ENCODE results near the gene MED23.

The MED23 gene, protein sequence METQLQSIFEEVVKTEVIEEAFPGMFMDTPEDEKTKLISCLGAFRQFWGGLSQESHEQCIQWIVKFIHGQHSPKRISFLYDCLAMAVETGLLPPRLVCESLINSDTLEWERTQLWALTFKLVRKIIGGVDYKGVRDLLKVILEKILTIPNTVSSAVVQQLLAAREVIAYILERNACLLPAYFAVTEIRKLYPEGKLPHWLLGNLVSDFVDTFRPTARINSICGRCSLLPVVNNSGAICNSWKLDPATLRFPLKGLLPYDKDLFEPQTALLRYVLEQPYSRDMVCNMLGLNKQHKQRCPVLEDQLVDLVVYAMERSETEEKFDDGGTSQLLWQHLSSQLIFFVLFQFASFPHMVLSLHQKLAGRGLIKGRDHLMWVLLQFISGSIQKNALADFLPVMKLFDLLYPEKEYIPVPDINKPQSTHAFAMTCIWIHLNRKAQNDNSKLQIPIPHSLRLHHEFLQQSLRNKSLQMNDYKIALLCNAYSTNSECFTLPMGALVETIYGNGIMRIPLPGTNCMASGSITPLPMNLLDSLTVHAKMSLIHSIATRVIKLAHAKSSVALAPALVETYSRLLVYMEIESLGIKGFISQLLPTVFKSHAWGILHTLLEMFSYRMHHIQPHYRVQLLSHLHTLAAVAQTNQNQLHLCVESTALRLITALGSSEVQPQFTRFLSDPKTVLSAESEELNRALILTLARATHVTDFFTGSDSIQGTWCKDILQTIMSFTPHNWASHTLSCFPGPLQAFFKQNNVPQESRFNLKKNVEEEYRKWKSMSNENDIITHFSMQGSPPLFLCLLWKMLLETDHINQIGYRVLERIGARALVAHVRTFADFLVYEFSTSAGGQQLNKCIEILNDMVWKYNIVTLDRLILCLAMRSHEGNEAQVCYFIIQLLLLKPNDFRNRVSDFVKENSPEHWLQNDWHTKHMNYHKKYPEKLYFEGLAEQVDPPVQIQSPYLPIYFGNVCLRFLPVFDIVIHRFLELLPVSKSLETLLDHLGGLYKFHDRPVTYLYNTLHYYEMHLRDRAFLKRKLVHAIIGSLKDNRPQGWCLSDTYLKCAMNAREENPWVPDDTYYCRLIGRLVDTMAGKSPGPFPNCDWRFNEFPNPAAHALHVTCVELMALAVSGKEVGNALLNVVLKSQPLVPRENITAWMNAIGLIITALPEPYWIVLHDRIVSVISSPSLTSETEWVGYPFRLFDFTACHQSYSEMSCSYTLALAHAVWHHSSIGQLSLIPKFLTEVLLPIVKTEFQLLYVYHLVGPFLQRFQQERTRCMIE (N-terminal part only)

DNA sequence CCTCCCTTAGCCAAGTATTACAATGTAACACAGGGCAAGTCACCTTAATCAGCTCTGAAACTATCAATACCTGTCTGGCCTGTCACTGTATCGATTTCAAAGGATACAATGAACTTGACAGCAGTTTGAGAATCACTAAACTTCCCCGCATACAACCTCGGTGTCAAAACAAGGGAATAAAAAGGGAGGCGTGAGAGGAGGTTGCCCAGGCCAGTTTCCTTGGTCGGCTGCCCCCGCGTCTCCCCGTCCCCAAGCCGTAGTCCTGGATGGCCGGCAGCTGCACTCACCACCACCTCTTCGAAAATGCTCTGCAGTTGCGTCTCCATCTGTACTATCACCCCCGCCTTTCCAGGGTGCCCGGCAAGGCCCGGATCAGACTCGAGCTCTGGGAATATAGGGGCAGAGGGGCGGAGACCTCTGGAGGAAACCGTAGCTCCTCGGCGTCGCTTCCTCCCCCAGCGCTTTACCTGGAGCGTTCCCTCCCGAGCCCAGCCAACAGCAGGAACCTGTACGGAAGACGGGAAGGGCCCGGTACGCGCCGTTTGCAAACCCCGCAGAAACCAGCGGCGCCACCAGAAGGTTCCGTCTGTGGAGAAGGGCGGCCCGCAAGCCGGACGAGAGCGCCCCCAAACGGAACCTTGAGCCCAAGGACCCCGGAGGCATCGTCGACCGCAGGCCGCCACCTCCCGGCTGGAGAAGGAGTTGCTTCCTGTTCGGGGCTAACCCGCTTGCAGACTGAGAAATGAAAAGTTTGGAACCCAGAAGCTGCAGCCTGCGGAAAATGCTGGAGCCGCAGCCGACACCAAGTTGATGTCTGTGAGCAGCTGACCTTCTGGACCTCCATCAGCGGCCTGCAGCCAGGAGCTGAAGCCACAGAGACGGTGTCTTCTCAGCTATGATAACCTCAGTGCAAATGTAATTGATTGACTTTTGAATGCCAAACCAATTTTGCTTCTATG lies at the start of gene MED23:
Gene MED23 (minus strand): TSS at position 519 of the 959 bp plus-strand sequence. CDS start 193 bp downstream, at position 326.
- Histone ChIP-seq H3K36me3 (ENCODE audit: control insufficient read depth, insufficient read depth, low read length) (peaks cover 26% of the 10 kb centered on the region), H3K4me1 (ENCODE audit: control insufficient read depth, insufficient read depth, low read length) (peaks cover 8% of the 10 kb centered on the region; the same call in 1 of the 2 replicates), H3K9me3 (ENCODE audit: control insufficient read depth, insufficient read depth, low read depth, low read length) (no peaks in the 10 kb centered on the region), H3K9ac (ENCODE audit: low read length) (peak within 1 kb of the TSS; percentile 79), H3K27ac (ENCODE audit: low read depth, low read length) (peak within 1 kb of the TSS; percentile 11; the same call in 1 of the 2 replicates), H3K27me3 (ENCODE audit: control insufficient read depth, insufficient read depth, low read length) (peaks cover 3% of the 10 kb centered on the region; the same call in 1 of the 2 replicates), H3K4me3 (ENCODE audit: low read depth, low read length) (peak within 1 kb of the TSS; percentile 89)

- H3K9me3 ChIP-seq (ENCODE audit: control insufficient read depth, insufficient read depth, low read depth, low read length) = no peaks in the 10 kb centered on the region
- peaks cover 3% of the 10 kb centered on the region; the same call in 1 of the 2 replicates for H3K4me1 ChIP-seq (ENCODE audit: control insufficient read depth, insufficient read depth, low read length)
- H3K27me3 ChIP-seq (ENCODE audit: control insufficient read depth, insufficient read depth, low read length) = no peaks in the 10 kb centered on the region
- H3K36me3 ChIP-seq (ENCODE audit: control insufficient read depth, insufficient read depth, low read length) = no peaks in the 10 kb centered on the region
- no peak overlapping the region for H3K4me3 ChIP-seq (ENCODE audit: low read depth, low read length)
- H3K27ac ChIP-seq (ENCODE audit: low read depth, low read length) = no peak overlapping the region
- no peak overlapping the region for H3K9ac ChIP-seq (ENCODE audit: low read length)
Observed at GRCh38 chr6:131673184-131673583, 45.1 kb upstream of the MED23 start.

- Histone ChIP-seq H3K27me3 (ENCODE audit: control insufficient read depth, insufficient read depth, low read length) (peaks cover 6% of the 10 kb centered on the region; the same call in 1 of the 2 replicates), H3K9me3 (ENCODE audit: control insufficient read depth, insufficient read depth, low read depth, low read length) (no peaks in the 10 kb centered on the region), H3K36me3 (ENCODE audit: control insufficient read depth, insufficient read depth, low read length) (no peaks in the 10 kb centered on the region), H3K27ac (ENCODE audit: low read depth, low read length) (no peak overlapping the region), H3K4me1 (ENCODE audit: control insufficient read depth, insufficient read depth, low read length) (no peaks in the 10 kb centered on the region), H3K9ac (ENCODE audit: low read length) (no peak overlapping the region), H3K4me3 (ENCODE audit: low read depth, low read length) (no peak overlapping the region)
Observed at GRCh38 chr6:131669891-131670290, 41.8 kb upstream of the MED23 start.

DNA sequence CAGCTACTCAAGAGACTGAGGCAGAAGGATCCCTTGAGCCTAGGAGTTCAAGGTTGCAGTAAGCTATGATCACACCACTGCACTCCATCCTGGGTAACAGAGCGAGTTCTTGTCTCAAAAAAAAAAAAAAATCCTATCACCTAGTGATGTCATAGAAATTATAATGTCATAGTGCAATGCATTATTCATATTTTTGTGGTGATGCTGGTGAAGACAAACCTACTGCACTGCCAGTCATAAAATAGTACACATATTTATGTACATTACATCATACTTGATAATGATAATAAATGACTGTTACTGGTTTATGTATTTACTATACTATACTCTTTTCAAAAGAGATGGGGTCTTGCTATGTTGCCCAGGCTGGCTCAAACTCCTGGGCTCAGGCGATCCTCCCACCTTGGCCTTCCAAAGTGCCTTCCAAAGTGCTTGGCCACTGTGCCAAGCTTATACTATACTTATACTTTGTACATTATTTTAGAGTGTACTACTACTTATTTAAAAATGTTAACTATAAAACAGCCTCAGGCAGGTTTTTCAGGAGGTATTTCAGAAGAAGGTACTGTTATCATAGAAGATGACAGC lies 35.6 kb upstream of the MED23 start:
- Histone ChIP-seq H3K4me1 (ENCODE audit: control insufficient read depth, insufficient read depth, low read length) (peaks cover 5% of the 10 kb centered on the region), H3K27me3 (ENCODE audit: control insufficient read depth, insufficient read depth, low read length) (peaks cover 6% of the 10 kb centered on the region; the same call in 1 of the 2 replicates), H3K9ac (ENCODE audit: low read length) (no peak overlapping the region), H3K27ac (ENCODE audit: low read depth, low read length) (no peak overlapping the region), H3K4me3 (ENCODE audit: low read depth, low read length) (no peak overlapping the region), H3K36me3 (ENCODE audit: control insufficient read depth, insufficient read depth, low read length) (no peaks in the 10 kb centered on the region), H3K9me3 (ENCODE audit: control insufficient read depth, insufficient read depth, low read depth, low read length) (no peaks in the 10 kb centered on the region)

DNA sequence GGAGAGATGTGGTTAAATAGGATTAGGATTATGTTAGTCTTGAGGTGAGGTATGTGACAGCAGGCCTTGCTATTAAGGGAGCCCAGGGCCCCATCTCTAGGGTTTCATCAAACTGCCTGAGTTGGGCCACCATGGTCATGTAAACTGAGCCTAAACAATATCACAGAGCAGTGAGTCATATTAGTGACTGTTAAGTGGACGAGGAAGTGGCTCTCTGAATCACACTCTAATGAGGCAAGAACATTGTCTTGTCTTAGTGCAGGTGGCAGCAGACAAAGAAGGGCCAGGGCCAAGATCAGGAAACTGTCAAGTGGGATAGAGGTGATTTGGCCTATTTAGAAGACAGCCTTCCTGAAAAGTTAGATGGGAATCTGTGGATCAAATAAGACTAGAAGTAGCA lies 32.2 kb upstream of the MED23 start:
- Histone ChIP-seq H3K4me1 (ENCODE audit: control insufficient read depth, insufficient read depth, low read length) (peaks cover 5% of the 10 kb centered on the region), H3K36me3 (ENCODE audit: control insufficient read depth, insufficient read depth, low read length) (no peaks in the 10 kb centered on the region), H3K27me3 (ENCODE audit: control insufficient read depth, insufficient read depth, low read length) (no peaks in the 10 kb centered on the region), H3K9me3 (ENCODE audit: control insufficient read depth, insufficient read depth, low read depth, low read length) (no peaks in the 10 kb centered on the region), H3K4me3 (ENCODE audit: low read depth, low read length) (no peak overlapping the region), H3K9ac (ENCODE audit: low read length) (no peak overlapping the region), H3K27ac (ENCODE audit: low read depth, low read length) (no peak overlapping the region)

- Histone ChIP-seq H3K4me3 (ENCODE audit: low read depth, low read length) (no peak overlapping the region), H3K36me3 (ENCODE audit: control insufficient read depth, insufficient read depth, low read length) (no peaks in the 10 kb centered on the region), H3K9me3 (ENCODE audit: control insufficient read depth, insufficient read depth, low read depth, low read length) (no peaks in the 10 kb centered on the region), H3K4me1 (ENCODE audit: control insufficient read depth, insufficient read depth, low read length) (peaks cover 5% of the 10 kb centered on the region), H3K27ac (ENCODE audit: low read depth, low read length) (no peak overlapping the region), H3K9ac (ENCODE audit: low read length) (no peak overlapping the region), H3K27me3 (ENCODE audit: control insufficient read depth, insufficient read depth, low read length) (no peaks in the 10 kb centered on the region)
Observed at GRCh38 chr6:131658287-131658686, 30.2 kb upstream of the MED23 start.

DNA sequence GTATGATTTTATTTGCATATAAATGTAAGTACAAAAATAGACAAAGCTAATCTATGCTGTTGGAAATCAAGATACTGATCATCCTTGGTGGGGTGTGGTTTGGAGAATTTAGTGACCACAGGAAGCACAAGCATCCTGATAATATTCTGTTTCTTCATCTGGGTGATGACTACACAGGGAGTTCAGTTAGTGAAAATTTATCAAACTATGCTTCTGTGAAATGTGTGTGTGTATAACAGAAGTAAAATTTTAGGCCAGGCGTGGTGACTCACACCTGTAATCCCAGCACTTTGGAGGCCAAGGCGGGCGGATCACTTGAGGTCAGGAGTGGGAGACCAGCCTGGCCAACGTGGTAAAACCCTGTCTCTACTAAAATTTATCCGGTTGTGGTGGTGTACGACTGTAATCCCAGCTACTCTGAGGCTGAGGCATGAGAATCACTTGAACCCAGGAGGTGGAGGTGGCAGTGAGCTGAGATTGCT lies 29.6 kb upstream of the MED23 start:
- Histone ChIP-seq H3K9ac (ENCODE audit: low read length) (no peak overlapping the region), H3K9me3 (ENCODE audit: control insufficient read depth, insufficient read depth, low read depth, low read length) (no peaks in the 10 kb centered on the region), H3K27ac (ENCODE audit: low read depth, low read length) (no peak overlapping the region), H3K4me1 (ENCODE audit: control insufficient read depth, insufficient read depth, low read length) (peaks cover 5% of the 10 kb centered on the region), H3K4me3 (ENCODE audit: low read depth, low read length) (no peak overlapping the region), H3K27me3 (ENCODE audit: control insufficient read depth, insufficient read depth, low read length) (no peaks in the 10 kb centered on the region), H3K36me3 (ENCODE audit: control insufficient read depth, insufficient read depth, low read length) (no peaks in the 10 kb centered on the region)

- no peak overlapping the region for H3K27ac ChIP-seq (ENCODE audit: low read depth, low read length)
- no peak overlapping the region for H3K9ac ChIP-seq (ENCODE audit: low read length)
Observed at GRCh38 chr6:131657222-131657621, 29.2 kb upstream of the MED23 start.

DNA sequence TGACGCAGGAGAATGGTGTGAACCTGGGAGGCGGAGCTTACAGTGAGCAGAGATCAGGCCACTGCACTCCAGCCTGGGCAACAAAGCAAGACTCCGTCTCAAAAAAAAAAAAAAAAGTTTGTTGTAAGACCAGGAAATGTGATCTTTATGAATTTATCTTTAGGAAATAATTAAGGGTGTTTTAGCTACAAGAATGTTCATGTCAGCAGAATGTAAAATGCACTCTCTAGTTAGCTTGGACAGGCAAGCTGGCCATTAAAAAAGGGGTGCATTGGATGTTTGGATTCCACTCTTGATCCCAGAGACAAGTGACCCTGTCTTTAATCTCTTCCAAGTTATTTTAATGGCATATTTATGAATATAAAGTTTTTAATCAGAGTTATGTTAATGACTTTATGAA lies 28.6 kb upstream of the MED23 start:
- Histone ChIP-seq H3K27me3 (ENCODE audit: control insufficient read depth, insufficient read depth, low read length) (no peaks in the 10 kb centered on the region), H3K9me3 (ENCODE audit: control insufficient read depth, insufficient read depth, low read depth, low read length) (no peaks in the 10 kb centered on the region), H3K27ac (ENCODE audit: low read depth, low read length) (no peak overlapping the region), H3K9ac (ENCODE audit: low read length) (no peak overlapping the region), H3K4me3 (ENCODE audit: low read depth, low read length) (no peak overlapping the region), H3K36me3 (ENCODE audit: control insufficient read depth, insufficient read depth, low read length) (no peaks in the 10 kb centered on the region), H3K4me1 (ENCODE audit: control insufficient read depth, insufficient read depth, low read length) (peaks cover 5% of the 10 kb centered on the region)

More at GRCh38 chr6:131657222-131657621, 29.2 kb upstream of the MED23 start:
- Histone ChIP-seq H3K9me3 (ENCODE audit: control insufficient read depth, insufficient read depth, low read depth, low read length) (no peaks in the 10 kb centered on the region), H3K4me1 (ENCODE audit: control insufficient read depth, insufficient read depth, low read length) (peaks cover 5% of the 10 kb centered on the region), H3K27me3 (ENCODE audit: control insufficient read depth, insufficient read depth, low read length) (no peaks in the 10 kb centered on the region), H3K36me3 (ENCODE audit: control insufficient read depth, insufficient read depth, low read length) (no peaks in the 10 kb centered on the region), H3K4me3 (ENCODE audit: low read depth, low read length) (no peak overlapping the region)

Data from HUES6 (cell line).